Ascending aorta (tissue), 2 donors: Measurements from ENCODE around the gene SEMA3G. TPM values are rescaled to one million over a fixed set of nuclear protein-coding genes. Genes with fewer than 3 reads are reported as not detected.

Experiments used
- DNase-seq, 2 donors: peaks; one replicate each; pipeline ENCODE4 v3.0.0-alpha.2; 2019; ENCODE audit warnings: low spot score in 2 of 2
- H3K27ac ChIP-seq, 2 donors: fragments of 200-600 bp; sonication (generic); one replicate each; pipeline ENCODE4 v1.5.1; 2016 to 2017; ENCODE audit warnings: mild to moderate bottlenecking in 1 of 2
- H3K27me3 ChIP-seq: fragments of 200-600 bp; sonication (generic); one replicate; pipeline ENCODE4 v1.5.1; 2017
- H3K36me3 ChIP-seq, 2 donors: fragments of 200-600 bp; sonication (generic); one replicate each; pipeline ENCODE4 v1.5.1; 2016
- H3K4me1 ChIP-seq, 2 donors: fragments of 200-600 bp; sonication (generic); one replicate each; pipeline ENCODE4 v1.5.1; 2016 to 2017; ENCODE audit warnings: mild to moderate bottlenecking in 1 of 2
- H3K4me3 ChIP-seq, 2 donors: fragments of 200-600 bp; sonication (generic); one replicate each; pipeline ENCODE4 v1.5.1; 2016 to 2017; ENCODE audit warnings: mild to moderate bottlenecking in 1 of 2
- H3K9me3 ChIP-seq, 2 donors: fragments of 200-600 bp; sonication (generic); one replicate each; pipeline ENCODE4 v1.5.1; 2016
- intact Hi-C: fragments of 100-400 bp; cut with DNase I; formaldehyde crosslinking; loops from one replicate; pipeline ENCODE4 v1.15.1; 2023
- total RNA-seq: library from RNA; depleted of rRNA; stranded (reverse); fragments of >200 nt; gene quantifications from one replicate; pipeline ENCODE4 v1.1.0, GENCODE V29; 2016
- TF ChIP-seq, protein P1 (sequence below), 3 experiments: fragments of 200-600 bp in 2 of 3; fragments of 450-650 bp in 1 of 3; sonication (generic) in 2 of 3; IDR thresholded peaks; one replicate each; pipeline ENCODE4 v1.5.1; 2016 to 2019; ENCODE audit warnings: antibody characterized with exemption in 3 of 3, mild to moderate bottlenecking in 1 of 3, moderate library complexity in 1 of 3

The SEMA3G gene
- total RNA-seq, 1 donor from 2014 or later: 163 TPM

DNA sequence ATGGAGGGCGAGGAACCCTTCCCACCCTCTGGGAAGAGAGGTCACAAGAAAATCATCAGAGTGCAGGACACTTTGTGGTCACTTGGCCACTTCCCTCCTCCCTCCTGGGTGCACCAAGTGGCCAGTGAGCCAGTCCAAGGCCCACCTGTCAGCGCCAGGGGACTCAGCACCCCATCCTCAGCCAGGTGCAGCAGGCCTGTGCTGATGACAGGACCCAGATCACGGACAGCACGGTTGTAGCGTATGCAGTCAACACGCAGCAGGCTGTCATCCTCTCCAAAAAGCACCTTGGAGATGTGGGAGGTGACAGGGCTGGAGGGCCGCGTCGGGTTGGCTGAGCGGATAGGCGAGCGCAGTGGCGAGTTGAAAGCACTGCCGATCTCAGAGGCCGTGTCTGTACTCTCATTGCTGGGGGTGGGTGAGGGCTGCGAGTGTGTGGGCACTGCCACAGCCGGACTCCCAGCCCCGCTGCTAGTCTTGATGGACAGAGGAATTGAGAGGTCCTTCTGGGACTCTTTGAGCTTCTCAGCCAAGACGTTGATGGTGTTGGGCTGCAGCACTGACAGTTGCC lies 41.5 kb downstream of the SEMA3G start:
- H3K27ac ChIP-seq: no peak overlapping the region
- intact Hi-C loops: loop anchor here (10.0 kb wide), 1 partner anchor 169 kb away; the partner anchor contains the start of gene TWF2
- peaks cover 0 to under 1% of the 10 kb centered on the region in 2 donors for H3K4me1 ChIP-seq
- H3K36me3 ChIP-seq: peaks cover 66 to 75% of the 10 kb centered on the region in 2 donors
- no peak overlapping the region for H3K4me3 ChIP-seq
- TF ChIP-seq, protein P1, sequence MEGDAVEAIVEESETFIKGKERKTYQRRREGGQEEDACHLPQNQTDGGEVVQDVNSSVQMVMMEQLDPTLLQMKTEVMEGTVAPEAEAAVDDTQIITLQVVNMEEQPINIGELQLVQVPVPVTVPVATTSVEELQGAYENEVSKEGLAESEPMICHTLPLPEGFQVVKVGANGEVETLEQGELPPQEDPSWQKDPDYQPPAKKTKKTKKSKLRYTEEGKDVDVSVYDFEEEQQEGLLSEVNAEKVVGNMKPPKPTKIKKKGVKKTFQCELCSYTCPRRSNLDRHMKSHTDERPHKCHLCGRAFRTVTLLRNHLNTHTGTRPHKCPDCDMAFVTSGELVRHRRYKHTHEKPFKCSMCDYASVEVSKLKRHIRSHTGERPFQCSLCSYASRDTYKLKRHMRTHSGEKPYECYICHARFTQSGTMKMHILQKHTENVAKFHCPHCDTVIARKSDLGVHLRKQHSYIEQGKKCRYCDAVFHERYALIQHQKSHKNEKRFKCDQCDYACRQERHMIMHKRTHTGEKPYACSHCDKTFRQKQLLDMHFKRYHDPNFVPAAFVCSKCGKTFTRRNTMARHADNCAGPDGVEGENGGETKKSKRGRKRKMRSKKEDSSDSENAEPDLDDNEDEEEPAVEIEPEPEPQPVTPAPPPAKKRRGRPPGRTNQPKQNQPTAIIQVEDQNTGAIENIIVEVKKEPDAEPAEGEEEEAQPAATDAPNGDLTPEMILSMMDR (IDR thresholded peaks at IDR 0.05): no peak
- H3K27me3 ChIP-seq: no peaks in the 10 kb centered on the region
- DNase-seq: no peak
- no peaks in the 10 kb centered on the region for H3K9me3 ChIP-seq

DNA sequence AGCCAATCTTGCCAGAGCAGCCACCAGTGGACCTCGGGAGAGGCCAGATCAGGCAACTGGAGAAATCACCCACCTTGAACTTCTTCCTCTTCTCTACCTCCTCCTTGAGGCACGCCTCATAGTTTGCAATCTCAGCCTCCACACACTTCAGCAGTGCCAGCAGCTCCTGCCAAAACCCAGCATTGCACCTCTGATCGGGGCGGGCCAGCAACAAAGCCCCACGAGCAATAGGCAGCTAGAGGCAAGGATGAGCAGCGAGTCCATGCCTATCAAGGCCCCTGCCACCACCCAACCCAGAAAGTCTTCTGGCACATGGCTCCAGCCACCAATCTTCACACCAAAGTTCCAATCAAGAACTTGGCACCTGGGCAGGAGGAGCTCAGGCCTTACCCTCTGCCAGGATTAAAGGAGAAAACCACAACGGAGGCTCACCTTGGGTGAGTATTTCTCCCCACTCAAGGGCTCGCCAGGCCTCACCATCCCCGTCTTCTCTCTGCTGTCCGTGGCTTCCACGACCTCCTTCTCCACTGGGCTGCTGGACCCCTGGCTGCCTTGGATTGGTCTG lies 42.1 kb downstream of the SEMA3G start:
- TF ChIP-seq, protein P1 (IDR thresholded peaks at IDR 0.05): no peak
- no peaks in the 10 kb centered on the region for H3K27me3 ChIP-seq
- no peaks in the 10 kb centered on the region for H3K4me1 ChIP-seq
- H3K9me3 ChIP-seq: no peaks in the 10 kb centered on the region
- no peak overlapping the region for H3K4me3 ChIP-seq
- no peak for DNase-seq
- intact Hi-C loops: loop anchor here (10.0 kb wide), 1 partner anchor 168 kb away; the partner anchor contains the start of gene TWF2
- peaks cover 64 to 74% of the 10 kb centered on the region in 2 donors for H3K36me3 ChIP-seq
- H3K27ac ChIP-seq: no peak overlapping the region

DNA sequence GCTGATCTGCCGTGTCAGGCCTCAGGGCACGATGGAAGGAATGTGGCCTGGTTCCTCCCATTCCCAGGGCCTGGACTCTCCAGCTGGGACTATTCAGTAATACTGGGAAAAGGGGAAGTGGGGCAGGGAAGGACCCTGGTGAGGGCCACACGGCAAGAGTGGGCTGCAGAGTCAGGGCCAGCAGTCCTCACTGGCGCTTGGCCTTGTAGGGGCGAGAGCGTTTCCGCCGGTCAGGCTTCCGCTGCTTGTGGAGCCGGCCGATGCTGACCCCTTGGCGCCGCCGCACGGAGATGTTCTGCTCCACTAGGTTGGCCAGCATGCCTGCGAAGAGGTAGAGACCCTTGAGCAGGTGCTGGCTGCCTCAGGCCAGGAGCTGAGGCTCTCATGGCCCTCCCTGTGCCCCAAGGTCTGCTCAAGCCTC lies 42.8 kb downstream of the SEMA3G start:
- Histone ChIP-seq H3K27me3 (no peaks in the 10 kb centered on the region), H3K27ac (no peak overlapping the region), H3K9me3 (no peaks in the 10 kb centered on the region), H3K4me3 (no peak overlapping the region), H3K4me1 (no peaks in the 10 kb centered on the region), H3K36me3 (peaks cover 57 to 67% of the 10 kb centered on the region in 2 donors)
- TF ChIP-seq, protein P1 (IDR thresholded peaks at IDR 0.05): no peak
- intact Hi-C loops: loop anchor here (10.0 kb wide), 1 partner anchor 167 kb away; the partner anchor contains the start of gene TWF2
- DNase-seq: no peak

DNA sequence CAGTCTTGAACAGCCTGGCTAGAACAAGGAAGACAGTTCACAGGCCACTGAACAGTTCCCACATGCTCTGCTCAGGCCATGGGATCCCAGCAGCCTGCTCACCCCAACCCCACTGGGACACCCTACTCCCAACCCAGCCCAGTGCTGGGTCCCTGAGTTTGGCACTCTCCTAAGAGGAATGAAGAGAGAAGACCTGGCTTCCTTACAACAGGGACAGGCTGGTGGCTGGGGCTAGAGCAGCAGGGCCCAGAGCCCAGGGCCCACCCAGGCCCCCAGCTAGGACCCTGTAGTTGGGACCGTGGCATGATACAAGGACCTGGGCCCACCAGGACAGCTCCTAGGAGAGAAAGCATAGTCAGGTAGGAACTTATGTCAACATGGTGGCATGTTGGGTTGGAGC lies 43.4 kb downstream of the SEMA3G start:
- no peaks in the 10 kb centered on the region for H3K4me1 ChIP-seq
- H3K36me3 ChIP-seq: peaks cover 52 to 62% of the 10 kb centered on the region in 2 donors
- no peaks in the 10 kb centered on the region for H3K9me3 ChIP-seq
- intact Hi-C loops: loop anchor here (10.0 kb wide), 1 partner anchor 167 kb away; the partner anchor contains the start of gene TWF2
- no peak overlapping the region for H3K4me3 ChIP-seq
- TF ChIP-seq, protein P1 (IDR thresholded peaks at IDR 0.05): no peak
- H3K27ac ChIP-seq: no peak overlapping the region
- H3K27me3 ChIP-seq: no peaks in the 10 kb centered on the region
- no peak for DNase-seq

DNA sequence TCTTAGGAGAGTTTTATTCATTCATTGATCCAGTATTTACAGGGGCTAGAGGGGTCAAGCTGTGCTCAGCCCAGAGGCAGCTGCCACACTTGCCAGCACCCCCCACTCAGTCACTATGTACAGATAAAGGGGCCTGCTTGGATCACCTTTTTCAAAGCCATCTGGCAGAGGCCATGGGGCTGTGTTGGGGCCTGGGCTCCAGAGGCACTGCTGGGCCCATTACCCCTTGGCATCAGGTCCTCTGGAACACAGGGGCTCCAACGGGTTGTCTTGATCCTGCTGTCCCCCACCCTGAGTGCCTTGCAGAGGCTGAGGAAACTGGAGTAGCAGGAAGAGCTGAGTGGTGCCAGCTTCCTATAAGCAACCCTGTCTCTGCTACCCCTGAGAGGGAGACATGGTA lies 43.9 kb downstream of the SEMA3G start:
- DNase-seq: no peak
- no peak overlapping the region for H3K27ac ChIP-seq
- H3K4me1 ChIP-seq: no peaks in the 10 kb centered on the region
- H3K4me3 ChIP-seq: no peak overlapping the region
- intact Hi-C loops: loop anchor here (10.0 kb wide), 1 partner anchor 166 kb away; the partner anchor contains the start of gene TWF2
- no peaks in the 10 kb centered on the region for H3K9me3 ChIP-seq
- TF ChIP-seq, protein P1 (IDR thresholded peaks at IDR 0.05): no peak
- H3K27me3 ChIP-seq: no peaks in the 10 kb centered on the region
- H3K36me3 ChIP-seq: peaks cover 47 to 60% of the 10 kb centered on the region in 2 donors
